Nephron (organoid): Measurements from ENCODE around the gene NCF4.

Experiments
- H3K27ac Mint-ChIP-seq, 3 experiments: 2 replicates each; pipeline ENCODE4 v1.8.0; 2020; ENCODE audit warnings: mixed read lengths in 3 of 3, mild to moderate bottlenecking in 2 of 3, moderate library complexity in 1 of 3
- H3K27me3 Mint-ChIP-seq: 2 replicates; pipeline ENCODE4 v1.8.0; 2021; ENCODE audit warnings: low read depth, mild to moderate bottlenecking, moderate library complexity, mixed read lengths
- H3K36me3 Mint-ChIP-seq: 2 replicates; pipeline ENCODE4 v1.8.0; 2020; ENCODE audit warnings: low read depth, mixed read lengths
- H3K4me1 Mint-ChIP-seq: 2 replicates; pipeline ENCODE4 v1.8.0; 2020; ENCODE audit warnings: mixed read lengths
- H3K4me3 Mint-ChIP-seq, 3 experiments: 2 replicates each; pipeline ENCODE4 v1.8.0; 2020; ENCODE audit warnings: mild to moderate bottlenecking in 3 of 3, mixed read lengths in 3 of 3, moderate library complexity in 2 of 3
- H3K9me3 Mint-ChIP-seq: 2 replicates; pipeline ENCODE4 v1.8.0; 2020; ENCODE audit warnings: mixed read lengths
- CTCF ChIP-seq, 3 experiments: fragments of 200-600 bp; sonication (generic); IDR thresholded peaks; one replicate each; pipeline ENCODE4 v1.5.0; 2021; ENCODE audit warnings: antibody characterized with exemption in 3 of 3; ENCODE audit not compliant: unreplicated experiment in 3 of 3

Gene NCF4

GRCh38 chr22:36912694-36913426 lies 52.1 kb downstream of the NCF4 start:
- peaks cover 33% of the 10 kb centered on the region for H3K27me3 Mint-ChIP-seq
- no peaks in the 10 kb centered on the region for H3K9me3 Mint-ChIP-seq
- H3K4me3 Mint-ChIP-seq, result no peak overlapping the region
- H3K4me1 Mint-ChIP-seq, result no peaks in the 10 kb centered on the region
- no peaks in the 10 kb centered on the region for H3K36me3 Mint-ChIP-seq
- no peak for TF ChIP-seq CTCF (IDR thresholded peaks at IDR 0.05; ENCODE audit: unreplicated experiment in 3 of 3)
- H3K27ac Mint-ChIP-seq, result peak overlapping the region in 1 of 3 experiments; percentile 47

GRCh38 chr22:36913427-36914389 lies 52.9 kb downstream of the NCF4 start, which contains the start of gene CSF2RB:
Gene CSF2RB, plus strand, starts transcription at chr22:36913628. Its CDS starts 8,580 bp downstream, at chr22:36922208.
- no peak for TF ChIP-seq CTCF (IDR thresholded peaks at IDR 0.05; ENCODE audit: unreplicated experiment in 3 of 3)
- Mint-ChIP-seq H3K4me1 (no peaks in the 10 kb centered on the region), H3K4me3 (peak within 1 kb of the TSS; percentile 10 to 61 (median 48)), H3K27ac (peak within 1 kb of the TSS; percentile 8 to 47 (median 40)), H3K27me3 (peaks cover 27% of the 10 kb centered on the region), H3K36me3 (no peaks in the 10 kb centered on the region), H3K9me3 (no peaks in the 10 kb centered on the region)

DNA sequence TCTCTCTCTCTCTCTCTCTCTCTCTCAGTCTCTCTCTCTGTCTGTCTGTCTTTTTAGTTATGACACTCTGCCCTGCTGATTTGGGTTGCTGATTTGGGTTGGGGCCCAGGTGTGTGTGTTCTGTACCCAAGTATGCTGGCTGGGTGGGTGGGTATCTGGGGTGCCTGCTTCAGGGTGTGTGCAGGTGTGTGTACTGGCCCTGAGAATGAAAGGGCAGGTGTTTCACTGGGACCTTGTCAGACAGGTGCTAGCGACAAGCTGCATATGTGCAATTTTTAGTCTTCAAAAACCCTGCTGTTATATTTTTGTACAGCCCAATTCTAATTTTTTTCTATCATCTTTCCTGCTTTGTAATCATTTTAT lies 53.6 kb downstream of the NCF4 start:
- H3K36me3 Mint-ChIP-seq, result no peaks in the 10 kb centered on the region
- peaks cover 27% of the 10 kb centered on the region for H3K27me3 Mint-ChIP-seq
- peak overlapping the region in 2 of 3 experiments; percentile 40 to 47 for H3K27ac Mint-ChIP-seq
- H3K9me3 Mint-ChIP-seq, result no peaks in the 10 kb centered on the region
- TF ChIP-seq CTCF (IDR thresholded peaks at IDR 0.05; ENCODE audit: unreplicated experiment in 3 of 3), result no peak
- peak overlapping the region in 1 of 3 experiments; percentile 30 for H3K4me3 Mint-ChIP-seq
- no peaks in the 10 kb centered on the region for H3K4me1 Mint-ChIP-seq

GRCh38 chr22:36916034-36916433 lies 55.2 kb downstream of the NCF4 start:
- TF ChIP-seq CTCF (IDR thresholded peaks at IDR 0.05; ENCODE audit: unreplicated experiment in 3 of 3), result no peak
- Mint-ChIP-seq H3K27ac (no peak overlapping the region), H3K9me3 (no peaks in the 10 kb centered on the region), H3K4me1 (peaks cover 4% of the 10 kb centered on the region), H3K4me3 (no peak overlapping the region), H3K36me3 (no peaks in the 10 kb centered on the region), H3K27me3 (peaks cover 17% of the 10 kb centered on the region)

DNA sequence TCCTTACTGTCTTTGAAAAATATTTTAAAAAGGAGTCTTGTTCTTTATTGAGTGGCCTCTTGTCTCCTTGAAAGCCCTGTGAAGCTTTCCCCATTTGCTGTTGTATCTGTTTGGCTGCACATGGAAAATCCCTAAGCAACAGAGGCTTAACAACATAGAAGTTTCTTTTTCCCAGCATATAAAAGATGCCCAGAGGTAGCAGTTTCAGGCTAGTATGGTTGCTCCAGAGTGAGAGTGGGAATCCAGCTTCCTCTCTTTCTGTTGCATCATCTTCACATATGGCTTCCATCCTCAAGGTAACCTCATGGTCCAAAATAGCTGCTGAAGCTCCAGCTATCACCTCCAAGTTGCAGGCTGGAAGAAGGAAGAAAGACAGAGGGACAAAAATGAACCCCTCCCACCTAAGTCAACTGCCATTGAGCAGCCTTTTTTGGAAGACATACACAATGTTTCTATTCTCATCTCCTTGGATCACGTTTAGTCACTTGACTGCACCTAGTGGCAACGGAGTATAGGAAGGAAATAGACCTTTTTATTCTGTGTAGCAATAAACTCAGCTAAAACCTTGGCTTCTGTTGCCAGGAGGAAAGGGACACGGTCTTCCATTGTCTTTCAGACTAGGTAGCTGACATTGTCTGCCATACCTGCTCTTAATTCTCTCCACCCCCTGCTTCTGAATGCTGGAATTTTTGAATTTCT lies 57.9 kb downstream of the NCF4 start:
- no peak for TF ChIP-seq CTCF (IDR thresholded peaks at IDR 0.05; ENCODE audit: unreplicated experiment in 3 of 3)
- H3K4me3 Mint-ChIP-seq, result no peak overlapping the region
- H3K27me3 Mint-ChIP-seq, result peaks cover 3% of the 10 kb centered on the region

More for the DNA sequence above, 57.9 kb downstream of the NCF4 start:
- Mint-ChIP-seq H3K36me3 (no peaks in the 10 kb centered on the region), H3K4me1 (peaks cover 8% of the 10 kb centered on the region), H3K9me3 (no peaks in the 10 kb centered on the region), H3K27ac (peak overlapping the region in 1 of 3 experiments; percentile 52)
